HG02884 (cell line): ENCODE results near the gene KCTD19.

Experiments
- ATAC-seq: cut with Tn5 transposase; IDR thresholded peaks from one replicate; pipeline ENCODE4 v1.9.1; 2021; ENCODE audit warnings: mild to moderate bottlenecking, moderate library complexity; ENCODE audit not compliant: unreplicated experiment

The KCTD19 gene

DNA sequence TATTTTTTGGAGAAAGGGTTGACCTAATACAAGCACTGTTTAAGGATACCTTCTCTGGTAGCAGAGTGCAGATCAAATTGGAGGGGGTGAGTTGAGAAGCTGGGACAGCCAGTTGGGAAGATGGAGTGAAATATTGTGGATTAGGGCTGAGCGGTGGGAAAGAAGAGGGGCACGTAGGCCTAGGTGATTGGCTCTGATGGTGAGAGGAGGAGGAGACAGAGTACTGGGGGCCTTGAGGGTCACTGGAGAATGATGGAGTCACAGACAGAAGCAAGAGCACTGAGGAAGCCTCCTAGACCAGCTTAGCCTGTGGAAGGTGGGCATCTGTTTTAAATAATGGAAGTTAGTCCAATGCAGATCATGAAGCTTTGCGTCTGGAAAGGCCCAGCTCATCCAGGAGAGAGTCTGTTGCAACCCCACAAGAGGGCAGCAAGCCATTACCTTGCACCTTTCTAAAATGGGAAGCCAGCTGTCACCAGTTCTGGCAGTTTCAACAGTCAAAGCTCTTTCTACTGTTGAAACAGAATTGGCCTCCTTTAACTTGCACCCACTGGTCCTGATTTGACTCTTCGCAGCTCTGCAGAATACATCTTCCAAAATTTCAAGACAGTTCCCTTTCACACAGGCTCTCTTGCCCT lies 66.0 kb downstream of the KCTD19 start:
- no peak for ATAC-seq

DNA sequence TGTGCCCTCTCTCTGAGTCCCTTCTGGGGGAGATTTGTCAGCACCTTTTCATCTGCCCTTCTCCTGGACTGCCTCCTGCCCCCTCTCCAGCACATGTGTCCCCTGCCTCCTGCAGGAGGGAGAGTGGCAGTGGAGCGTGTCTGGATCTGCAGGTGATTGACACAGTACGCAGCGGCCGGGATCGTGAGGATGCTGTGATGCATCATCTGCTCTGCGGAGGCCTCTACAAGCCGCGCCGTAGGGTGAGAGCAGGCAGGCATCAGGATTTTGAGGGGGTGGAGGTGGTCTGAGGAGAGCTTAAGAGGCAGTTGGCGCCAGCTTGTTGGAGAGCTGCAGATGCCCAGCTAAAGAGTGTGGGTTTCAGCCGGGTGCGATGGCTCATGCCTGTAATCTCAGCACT lies 66.8 kb downstream of the KCTD19 start:
- ATAC-seq: no peak

DNA sequence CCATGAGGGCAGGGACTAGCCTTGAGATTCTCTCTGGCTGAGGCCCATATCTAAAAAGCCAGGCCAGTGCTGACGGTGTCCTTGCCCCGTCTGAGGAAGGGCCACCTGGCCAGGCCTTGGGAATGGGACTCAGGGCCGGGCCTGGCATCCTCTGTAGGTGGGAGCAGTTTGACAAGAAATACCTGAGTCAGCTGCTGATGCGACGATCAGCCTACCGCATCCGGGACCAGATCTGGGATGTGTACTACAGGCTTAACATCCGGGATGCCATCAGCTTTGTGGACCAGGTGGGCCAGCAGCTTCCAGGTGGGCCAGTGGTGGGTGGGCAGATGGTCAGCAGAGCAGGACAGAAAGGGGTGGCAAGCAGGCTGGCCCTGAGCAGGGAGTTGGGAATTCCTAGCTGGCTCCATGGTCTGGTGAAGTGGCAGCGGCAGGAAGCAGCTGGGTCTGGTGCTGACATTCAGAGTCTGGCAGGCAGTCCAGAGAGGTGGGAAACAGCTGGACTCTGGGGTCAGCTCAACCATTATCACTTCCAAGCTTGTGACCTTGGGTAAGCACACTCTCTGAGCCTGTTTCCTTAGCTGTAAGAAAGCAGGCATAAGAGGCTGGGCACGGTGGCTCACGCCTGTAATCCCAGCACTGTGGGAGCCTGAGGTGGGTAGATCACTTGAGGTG lies 68.2 kb downstream of the KCTD19 start:
- no peak for ATAC-seq

DNA sequence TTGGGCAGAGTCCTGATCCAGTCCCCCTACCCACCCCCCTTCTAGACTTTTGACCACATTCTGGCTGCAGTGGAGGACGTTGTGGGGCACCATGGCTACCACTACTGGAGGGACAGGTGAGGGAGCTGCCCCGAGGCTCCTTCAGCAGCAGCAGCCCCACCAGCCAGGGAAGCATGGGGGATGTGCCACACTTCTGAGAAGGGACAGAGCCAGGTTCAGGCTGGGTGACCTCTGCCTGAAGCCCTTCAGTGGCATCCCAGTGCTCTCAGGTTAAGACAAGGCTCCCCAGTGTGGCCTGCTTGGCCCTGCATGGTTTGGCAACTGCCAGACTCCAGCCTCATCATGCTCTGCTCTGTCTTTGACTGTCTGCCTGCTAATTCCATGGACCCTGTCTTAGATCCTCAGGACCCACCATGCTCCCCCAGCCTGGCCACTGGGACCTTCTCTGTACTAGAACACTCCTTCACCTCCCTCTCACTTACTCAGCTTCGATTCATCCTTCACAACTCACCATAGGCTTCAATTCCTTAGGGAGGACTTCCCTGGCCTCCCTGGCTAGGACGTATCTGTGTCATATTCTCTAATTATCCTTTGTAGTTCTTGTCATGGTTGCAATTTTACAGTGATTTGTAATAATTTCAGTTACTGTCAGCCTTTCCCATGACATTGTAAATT lies 68.9 kb downstream of the KCTD19 start:
- no peak for ATAC-seq

DNA sequence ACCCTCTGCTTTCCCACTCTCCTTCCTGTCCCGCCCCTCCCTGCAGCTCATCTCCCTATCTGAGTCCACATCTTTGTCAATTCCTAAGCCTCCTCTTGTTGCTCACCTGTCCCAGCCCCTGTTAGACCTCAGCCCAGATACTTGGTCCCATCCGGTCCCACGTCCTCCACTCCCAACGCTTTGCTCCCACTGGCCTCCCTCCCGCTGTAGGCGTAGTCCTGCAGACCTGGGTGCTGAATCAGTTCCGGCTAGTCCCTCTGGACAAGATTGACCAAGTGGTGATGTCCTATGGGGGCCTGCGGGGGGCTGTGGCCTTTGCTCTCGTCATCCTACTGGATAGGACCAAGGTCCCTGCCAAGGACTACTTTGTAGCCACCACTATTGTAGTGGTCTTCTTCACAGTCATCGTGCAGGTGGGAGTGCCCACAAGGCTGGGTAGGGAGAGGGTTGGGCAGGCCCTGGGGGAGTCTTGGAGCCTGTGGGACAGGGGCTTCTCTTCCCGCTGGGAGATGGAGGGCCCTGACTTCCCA lies 69.8 kb downstream of the KCTD19 start:
- ATAC-seq: no peak

DNA sequence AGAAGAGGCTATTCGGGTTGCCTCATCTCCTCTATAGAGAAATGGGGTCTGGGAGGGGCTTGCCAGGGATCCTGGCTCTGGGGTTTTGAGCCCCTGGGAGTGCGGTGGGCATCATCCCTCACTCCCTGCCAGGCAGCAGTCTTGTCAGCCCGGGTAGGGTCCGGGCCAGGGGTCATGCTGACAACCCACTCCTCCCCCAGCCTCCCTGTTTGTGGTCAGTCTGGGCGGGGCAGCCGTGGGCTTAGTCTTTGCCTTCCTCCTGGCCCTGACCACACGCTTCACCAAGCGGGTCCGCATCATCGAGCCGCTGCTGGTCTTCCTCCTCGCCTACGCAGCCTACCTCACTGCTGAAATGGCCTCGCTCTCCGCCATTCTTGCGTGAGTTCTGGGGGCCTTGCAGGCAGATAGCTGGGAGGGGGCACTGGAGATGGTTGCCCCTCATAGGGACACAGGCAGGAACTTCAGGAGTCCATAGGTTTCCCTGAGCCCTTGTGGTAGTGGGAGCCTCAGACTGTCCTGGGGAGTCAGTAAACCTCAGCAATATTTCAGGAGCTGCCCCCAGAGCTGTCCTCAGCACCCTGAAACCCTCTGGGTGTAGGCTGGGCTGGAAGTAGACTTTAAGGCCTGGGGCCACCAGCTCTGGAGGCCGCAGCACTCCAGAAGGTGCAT lies 70.9 kb downstream of the KCTD19 start:
- ATAC-seq: no peak

DNA sequence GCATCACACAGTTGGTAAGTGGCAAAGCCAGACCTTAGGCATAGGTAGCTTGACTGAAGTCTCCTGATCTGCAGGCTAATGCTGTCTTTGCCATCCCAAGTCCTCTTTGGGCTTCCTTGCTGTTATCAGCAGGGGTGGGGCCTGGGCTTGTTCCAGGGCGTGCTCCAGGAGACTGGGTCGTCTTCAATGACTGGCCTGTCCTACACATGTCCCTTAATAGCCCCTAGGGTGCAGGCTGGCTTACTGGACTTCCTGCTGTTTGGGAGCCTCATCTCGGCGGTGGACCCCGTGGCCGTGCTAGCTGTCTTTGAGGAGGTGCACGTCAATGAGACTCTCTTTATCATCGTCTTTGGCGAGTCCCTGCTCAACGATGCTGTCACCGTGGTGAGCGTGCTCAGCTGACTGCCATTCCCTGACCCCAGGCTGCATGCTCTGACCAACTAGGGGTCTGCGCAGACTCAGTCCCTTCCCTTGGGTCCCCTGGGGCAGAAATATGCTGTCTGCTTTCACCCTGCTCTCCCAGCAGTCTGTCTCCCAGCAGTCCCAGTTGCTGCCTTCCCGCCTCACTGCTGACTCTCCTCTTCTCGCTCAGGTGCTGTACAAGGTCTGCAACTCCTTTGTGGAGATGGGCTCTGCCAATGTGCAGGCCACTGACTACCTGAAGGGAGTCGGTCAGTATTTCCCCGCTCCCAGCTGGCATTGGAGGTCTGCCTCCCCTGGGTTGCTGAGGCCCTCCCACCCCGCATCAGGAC lies 71.6 kb downstream of the KCTD19 start:
- ATAC-seq: no peak

DNA sequence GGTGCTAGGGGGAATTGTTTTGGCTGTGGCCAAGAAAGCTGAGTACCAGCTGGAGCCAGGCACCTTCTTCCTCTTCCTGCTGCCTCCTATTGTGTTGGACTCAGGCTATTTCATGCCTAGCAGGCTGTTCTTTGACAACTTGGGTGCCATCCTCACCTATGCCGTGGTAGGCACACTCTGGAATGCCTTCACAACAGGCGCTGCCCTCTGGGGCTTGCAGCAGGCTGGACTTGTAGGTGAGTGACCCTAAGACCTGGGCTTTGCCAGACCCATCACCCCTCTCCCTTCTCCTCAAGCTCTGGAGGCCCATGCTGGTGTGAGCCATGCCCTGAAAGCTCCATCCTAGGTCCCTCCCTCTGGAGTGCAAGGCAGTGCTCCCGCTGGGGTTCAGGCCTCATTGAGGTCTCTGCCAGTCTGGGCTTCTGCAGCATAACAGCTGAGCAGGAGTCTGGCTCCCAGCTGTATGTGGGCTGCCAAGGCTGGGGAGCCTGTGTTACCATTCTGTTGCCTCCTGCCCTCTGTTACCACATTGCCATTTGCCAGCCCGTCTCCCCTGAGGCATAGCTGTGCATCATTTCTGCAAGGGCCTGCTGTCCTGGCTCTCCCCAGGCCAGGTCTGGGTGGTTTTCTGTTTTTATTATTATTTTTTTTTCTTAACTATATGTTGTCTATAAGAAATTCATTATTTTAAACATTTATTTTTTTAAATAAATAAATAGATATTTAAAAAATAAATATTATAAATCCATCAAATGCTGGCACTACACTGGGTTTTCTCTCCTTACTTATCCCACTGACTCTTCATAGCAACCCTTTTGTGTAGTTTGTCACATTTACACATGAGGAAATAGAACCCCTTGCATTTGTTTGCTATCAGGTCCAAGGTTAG lies 73.7 kb downstream of the KCTD19 start:
- ATAC-seq: no peak

DNA sequence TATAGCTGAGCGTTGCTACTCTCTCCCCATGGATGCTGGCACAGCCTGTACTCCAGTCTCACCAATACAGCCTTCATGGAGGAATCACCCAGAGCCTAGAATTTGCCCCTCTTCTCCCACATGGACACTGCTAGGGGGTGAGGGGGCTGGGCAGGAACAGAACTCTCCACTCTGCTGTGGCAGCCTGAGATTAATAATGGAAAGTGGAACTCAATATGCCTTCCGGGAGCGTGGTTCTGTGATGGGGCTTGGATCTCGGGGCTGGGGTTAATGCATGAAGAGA lies 76.6 kb downstream of the KCTD19 start:
- no peak for ATAC-seq

DNA sequence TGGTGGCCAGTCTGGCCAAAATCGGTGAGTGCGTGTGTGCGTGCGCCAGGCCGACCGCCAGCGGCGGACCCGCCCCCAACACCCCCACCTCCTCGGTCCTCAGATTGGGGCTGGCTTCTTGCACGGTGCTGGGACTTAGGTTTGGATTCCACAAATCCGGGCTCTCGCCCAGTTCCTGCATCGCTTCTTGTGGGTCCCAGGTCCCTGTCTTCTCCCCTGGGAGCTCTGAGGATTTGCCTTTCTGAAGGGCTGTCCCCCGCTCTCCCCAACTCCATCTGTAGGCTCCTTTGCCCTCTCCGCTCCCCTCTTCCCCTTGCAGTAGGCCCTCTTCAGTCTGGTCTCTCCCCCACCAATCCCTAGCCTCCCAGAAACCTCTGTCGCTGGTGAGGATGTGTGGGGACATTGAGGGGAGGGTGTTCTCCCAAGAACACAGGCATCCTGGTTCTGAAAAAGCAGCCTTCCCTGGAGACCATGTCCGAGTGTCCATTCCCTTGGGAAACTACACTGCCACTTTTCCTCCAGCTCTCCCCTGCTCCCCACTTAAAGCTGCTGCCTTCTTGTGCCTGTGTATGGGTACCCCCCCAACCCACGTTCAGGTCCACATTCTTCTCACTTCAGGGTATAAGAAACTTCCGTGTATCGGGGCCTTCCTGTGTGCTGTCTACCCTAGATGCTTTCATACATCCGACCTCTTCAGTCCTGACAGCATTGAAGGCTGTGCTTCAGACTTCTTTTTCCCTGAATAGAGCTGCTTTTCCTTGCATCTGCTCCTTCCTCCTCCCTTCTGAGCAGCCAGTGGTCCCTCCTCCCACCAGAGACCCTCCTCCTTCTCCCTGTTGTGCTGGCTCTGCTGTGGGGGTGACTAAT lies 77.1 kb downstream of the KCTD19 start:
- ATAC-seq: no peak

DNA sequence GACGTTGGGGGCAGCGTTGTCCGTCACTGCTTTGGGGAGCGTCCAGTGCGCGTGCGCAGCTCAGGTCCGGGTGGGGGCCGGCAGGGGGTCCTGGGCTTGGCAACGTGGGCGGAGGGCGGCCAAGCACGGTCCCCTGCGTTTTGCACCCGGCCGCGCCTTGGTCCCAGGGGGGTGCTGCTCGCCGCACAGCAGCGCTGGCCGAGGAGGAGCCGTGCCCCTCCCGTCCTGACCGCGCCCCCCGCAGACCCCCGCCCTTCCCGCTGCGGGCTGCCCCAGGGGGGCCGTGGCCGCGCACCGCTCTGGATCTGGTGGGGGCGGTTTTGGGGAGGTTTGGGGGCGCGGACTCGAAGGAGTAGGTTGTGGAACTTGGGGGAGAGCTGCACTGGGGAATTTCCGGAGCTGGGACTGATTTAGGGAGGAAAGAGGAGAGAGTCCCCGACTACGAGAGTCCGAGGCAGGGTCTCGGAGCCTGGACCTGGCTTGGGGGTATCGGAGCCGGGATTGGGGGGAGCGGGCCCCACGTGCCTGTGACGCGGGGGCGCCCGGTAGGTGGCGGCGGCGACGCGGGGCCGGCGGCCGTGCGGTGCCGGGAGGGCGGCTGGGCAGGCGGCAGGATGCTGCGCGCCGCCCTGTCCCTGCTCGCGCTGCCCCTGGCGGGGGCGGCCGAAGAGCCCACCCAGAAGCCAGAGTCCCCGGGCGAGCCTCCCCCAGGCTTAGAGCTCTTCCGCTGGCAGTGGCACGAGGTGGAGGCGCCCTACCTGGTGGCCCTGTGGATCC lies 78.0 kb downstream of the KCTD19 start, which contains the start of gene SLC9A5:
Gene SLC9A5 (plus strand): TSS at position 579 of the 777 bp plus-strand sequence. CDS start 36 bp downstream, at position 615.
- ATAC-seq: no peak

DNA sequence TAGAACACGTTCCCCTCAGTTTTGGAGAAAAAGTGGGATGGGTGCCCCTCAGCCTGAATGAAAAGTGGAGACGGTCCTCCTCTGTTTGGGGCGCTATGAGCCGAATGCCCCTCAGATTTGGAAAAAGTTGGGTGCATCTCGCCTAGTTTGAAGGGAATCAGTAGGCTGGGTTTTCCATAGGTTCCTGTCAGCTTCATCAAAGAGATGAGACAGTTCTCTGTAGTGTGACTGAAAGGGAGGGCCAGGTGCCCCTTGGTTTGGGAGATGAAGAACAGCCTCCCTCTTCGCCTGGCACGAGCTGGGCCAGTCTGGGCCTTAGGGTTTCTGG lies 78.5 kb downstream of the KCTD19 start:
- ATAC-seq: no peak

DNA sequence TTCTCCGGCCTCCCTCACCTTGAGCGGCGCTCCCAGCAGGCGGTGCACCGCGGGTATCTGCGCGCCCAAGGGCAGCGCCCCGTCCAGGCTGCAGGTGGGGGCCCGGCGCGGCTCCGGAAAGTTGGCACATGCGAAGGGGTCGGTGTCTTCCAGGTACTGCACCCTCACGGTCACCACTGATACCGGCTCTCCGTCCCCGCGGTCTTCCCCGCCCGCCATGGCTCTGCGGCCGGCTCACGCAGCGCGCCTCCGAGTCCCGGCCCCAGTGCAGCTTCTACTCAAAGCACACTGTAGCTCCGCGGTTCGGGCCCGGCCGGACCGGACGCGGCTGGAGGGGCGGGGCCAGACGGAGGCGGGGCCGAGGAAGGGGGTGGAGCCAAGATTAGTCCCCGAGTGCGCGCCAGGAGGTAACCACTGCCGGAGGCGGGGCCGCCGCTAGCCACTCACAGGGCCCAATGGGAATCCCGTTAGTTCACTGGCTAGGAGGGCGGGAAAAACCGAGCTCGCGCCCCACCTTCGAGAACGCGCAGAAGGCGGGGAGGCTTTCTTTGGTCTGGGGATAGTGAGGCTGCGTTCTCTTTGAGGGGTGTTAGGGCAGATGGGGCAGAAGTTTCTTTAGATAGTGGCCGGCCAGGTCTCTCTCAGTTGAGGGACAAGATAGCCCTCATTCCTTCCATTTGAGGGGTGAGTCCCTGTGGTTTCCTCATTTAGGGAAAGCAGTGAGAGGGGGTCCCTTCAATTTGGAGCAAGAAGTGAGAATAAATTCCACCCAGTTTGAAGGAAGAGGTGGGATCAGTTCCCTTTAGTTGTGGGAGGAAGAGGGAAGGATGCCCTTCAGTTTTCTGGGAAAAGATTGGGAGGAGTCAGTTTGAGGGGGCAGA lies 79.1 kb downstream of the KCTD19 start, which contains the start of gene FHOD1:
Gene FHOD1 (minus strand): TSS at position 290 of the 881 bp plus-strand sequence. CDS start 71 bp downstream, at position 219.
- peak; percentile 47 for ATAC-seq

DNA sequence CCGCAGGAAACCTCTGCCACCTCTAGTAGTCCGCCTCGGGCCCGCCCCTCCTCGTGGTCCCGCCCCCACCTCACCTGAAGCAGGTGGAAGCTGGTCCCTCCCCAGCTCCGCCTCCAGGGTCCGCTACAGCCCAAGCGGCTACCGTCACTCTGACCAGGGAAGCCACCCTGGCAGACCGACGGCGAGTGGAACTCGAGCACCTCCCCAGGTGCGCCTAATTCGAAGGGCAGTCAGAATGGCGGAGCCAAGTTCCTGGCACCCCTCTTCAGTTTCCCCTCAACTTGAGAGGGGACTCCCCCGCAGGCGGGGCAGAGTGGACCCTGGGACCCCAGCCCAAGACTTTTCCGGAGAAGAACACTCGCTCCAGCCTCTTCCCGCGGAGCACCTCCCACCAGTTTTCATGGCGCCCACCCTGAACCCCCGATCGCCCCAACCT lies 79.8 kb downstream of the KCTD19 start:
- peak; percentile 6 for ATAC-seq

DNA sequence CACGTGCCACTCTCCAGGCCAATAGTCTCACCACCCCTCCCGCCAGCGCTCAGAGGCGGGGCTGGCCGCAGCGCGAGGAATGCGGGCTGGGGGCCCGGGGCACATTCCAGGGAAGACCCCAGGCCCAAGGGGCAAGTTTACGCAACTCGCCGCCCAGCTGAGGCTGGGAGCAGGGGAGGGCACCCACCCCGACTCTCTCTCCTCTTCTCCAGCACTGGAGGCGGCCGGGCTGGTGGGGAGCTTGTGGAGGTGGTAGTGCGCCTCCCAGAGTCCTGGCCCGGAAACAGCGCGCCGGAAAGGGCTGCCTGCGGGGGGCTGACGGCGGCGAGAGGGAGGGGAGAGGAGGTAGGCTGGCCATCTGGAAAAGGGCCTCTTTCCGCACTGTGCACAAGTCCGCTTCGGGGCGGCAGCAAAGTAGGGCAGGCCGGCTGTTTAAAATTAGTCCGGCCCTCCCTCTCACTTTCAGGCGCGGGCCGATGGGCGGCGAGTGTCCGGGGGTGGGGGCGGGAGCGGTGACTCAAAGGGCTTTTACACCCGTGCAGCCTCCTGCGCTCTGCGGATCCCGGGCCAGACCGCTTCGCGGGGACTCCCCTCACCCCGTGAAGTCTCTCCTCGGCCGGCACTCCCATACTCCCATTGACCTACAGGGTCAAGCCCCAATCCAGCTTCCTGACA lies 80.3 kb downstream of the KCTD19 start:
- peak; percentile 21 for ATAC-seq

DNA sequence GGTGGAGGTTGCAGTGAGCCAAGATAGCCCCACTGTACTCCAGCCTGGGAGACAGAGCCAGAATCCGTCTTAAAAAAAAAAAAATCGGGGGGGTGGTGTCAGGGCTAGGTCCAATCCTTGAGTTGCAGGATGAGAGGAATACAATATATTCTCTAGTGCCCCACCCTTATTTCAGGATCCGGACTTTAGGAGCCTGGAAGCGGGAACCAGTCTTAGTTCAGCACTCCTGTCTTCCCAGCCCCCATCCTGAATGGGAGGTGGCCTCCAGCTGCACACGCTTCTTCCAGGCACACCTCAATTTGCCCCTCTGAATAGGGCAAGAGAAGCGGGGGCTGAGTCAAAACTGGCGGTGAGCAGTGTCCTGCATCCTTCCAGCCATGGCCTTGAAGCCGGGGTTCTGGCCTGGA lies 80.9 kb downstream of the KCTD19 start:
- ATAC-seq: no peak

DNA sequence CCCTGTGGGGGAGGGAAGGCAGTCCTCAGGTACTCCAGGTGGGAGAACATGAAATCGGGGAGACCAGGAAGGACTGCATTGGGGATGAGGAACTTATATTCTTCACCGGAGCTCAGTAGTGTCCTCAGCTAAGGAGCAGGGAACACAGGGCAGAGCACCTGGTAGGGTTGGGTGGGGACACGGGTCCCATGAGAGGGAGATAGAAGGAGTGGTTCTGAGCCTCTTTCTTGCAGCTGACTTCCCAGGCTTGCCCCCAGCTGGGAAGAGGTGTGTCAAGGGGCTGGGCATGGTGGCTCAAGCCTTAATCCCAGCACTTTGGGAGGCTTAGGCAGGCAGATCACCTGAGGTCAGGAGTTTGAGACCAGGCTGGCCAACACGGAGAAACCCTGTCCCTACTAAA lies 81.4 kb downstream of the KCTD19 start:
- ATAC-seq: no peak
